HepG2 (cell line): ENCODE measurements around the gene CCT5. TPM values are rescaled to one million over a fixed set of nuclear protein-coding genes. Genes with fewer than 3 reads are reported as not detected.

Source experiments
- AKAP8 ChIP-seq: sonication (generic); formaldehyde crosslinking; IDR thresholded peaks from 2 replicates; pipeline ENCODE4 v1.5.1; 2020; ENCODE audit warnings: mild to moderate bottlenecking, missing genetic modification reagents
- ARNTL ChIP-seq: sonication (generic); formaldehyde crosslinking; IDR thresholded peaks from 2 replicates; pipeline ENCODE4 v1.4.0; 2020; ENCODE audit warnings: mild to moderate bottlenecking, missing genetic modification reagents
- DNMT1 ChIP-seq: sonication (generic); formaldehyde crosslinking; IDR thresholded peaks from 2 replicates; pipeline ENCODE4 v1.5.1; 2020; ENCODE audit warnings: mild to moderate bottlenecking, missing genetic modification reagents
- GABPB1 ChIP-seq: IDR thresholded peaks from 2 replicates; pipeline ENCODE4 v1.6.1; 2016; ENCODE audit warnings: mild to moderate bottlenecking, missing genetic modification reagents, moderate library complexity, missing compliant biosample characterization
- GMEB1 ChIP-seq: sonication (generic); formaldehyde crosslinking; IDR thresholded peaks from 2 replicates; pipeline ENCODE4 v1.5.1; 2020; ENCODE audit warnings: missing genetic modification reagents, mild to moderate bottlenecking, borderline replicate concordance
- HMG20B ChIP-seq: conservative IDR thresholded peaks from 2 replicates; pipeline ENCODE4 v1.6.1; 2016; ENCODE audit warnings: missing genetic modification reagents, missing compliant biosample characterization
- KDM1A ChIP-seq: IDR thresholded peaks from 2 replicates; pipeline ENCODE4 v1.6.1; 2016; ENCODE audit warnings: missing compliant biosample characterization
- KLF11 ChIP-seq: IDR thresholded peaks from 2 replicates; pipeline ENCODE4 v1.6.1; 2016; ENCODE audit warnings: missing compliant biosample characterization
- MAF1 ChIP-seq: sonication (generic); formaldehyde crosslinking; IDR thresholded peaks from 2 replicates; pipeline ENCODE4 v1.5.0; 2020; ENCODE audit warnings: missing genetic modification reagents, borderline replicate concordance
- NCOR1 ChIP-seq: fragments of 200-600 bp; sonication (generic); IDR thresholded peaks from 2 replicates; pipeline ENCODE4 v1.7.0; 2017; ENCODE audit warnings: antibody characterized with exemption, low read length, borderline replicate concordance
- PAX8 ChIP-seq: sonication (generic); formaldehyde crosslinking; IDR thresholded peaks from 2 replicates; pipeline ENCODE4 v1.8.0; 2022; ENCODE audit warnings: mild to moderate bottlenecking, missing genetic modification reagents, borderline replicate concordance
- TEAD2 ChIP-seq: sonication (generic); formaldehyde crosslinking; IDR thresholded peaks from 2 replicates; pipeline ENCODE4 v1.9.0; 2021; ENCODE audit warnings: missing genetic modification reagents
- TEF ChIP-seq: sonication (generic); formaldehyde crosslinking; IDR thresholded peaks from 2 replicates; pipeline ENCODE4 v1.5.0; 2020; ENCODE audit warnings: missing genetic modification reagents
- THRA ChIP-seq: sonication (generic); formaldehyde crosslinking; IDR thresholded peaks from 2 replicates; pipeline ENCODE4 v1.4.0; 2020; ENCODE audit warnings: missing genetic modification reagents, borderline replicate concordance
- YEATS4 ChIP-seq: sonication (generic); formaldehyde crosslinking; IDR thresholded peaks from 2 replicates; pipeline ENCODE4 v1.4.0; 2020; ENCODE audit warnings: missing genetic modification reagents, borderline replicate concordance
- ZNF652 ChIP-seq: IDR thresholded peaks from 2 replicates; pipeline ENCODE4 v1.6.1; 2016; ENCODE audit warnings: low read depth, borderline replicate concordance
- ZNF670 ChIP-seq: sonication (generic); formaldehyde crosslinking; IDR thresholded peaks from 2 replicates; pipeline ENCODE4 v1.8.0; 2022; ENCODE audit warnings: mild to moderate bottlenecking, missing genetic modification reagents, borderline replicate concordance
- ZNF709 ChIP-seq: sonication (generic); formaldehyde crosslinking; IDR thresholded peaks from 2 replicates; pipeline ENCODE4 v1.5.0; 2020; ENCODE audit warnings: mild to moderate bottlenecking, missing genetic modification reagents
- polyA plus RNA-seq, 8 experiments: library from polyadenylated mRNA; depleted of rRNA in 3 of 8; stranded (reverse) in 7 of 8; unstranded in 1 of 8; fragments of >200 nt; fragmentation: Illumina TruSeq in 4 of 8; extraction: Trizol in 4 of 8; gene quantifications; 2 replicates each; pipeline versions ENCODE4 v1.2.1 to v1.2.3, GENCODE V29; 2011 to 2016; ENCODE audit warnings: low read depth in 4 of 8, missing spikeins in 1 of 8, mixed read lengths in 1 of 8; ENCODE audit not compliant: insufficient read depth in 1 of 8
- total RNA-seq, 5 experiments: library from RNA; depleted of rRNA; stranded (reverse); fragments of >200 nt; fragmentation: Illumina TruSeq; extraction: Trizol; gene quantifications; 2 replicates each; pipeline ENCODE4 v1.2.3, GENCODE V29; 2016; ENCODE audit warnings: low read depth in 1 of 5
- TF ChIP-seq, protein P1 (sequence below): IDR thresholded peaks from 2 replicates; pipeline ENCODE4 v1.6.1; 2012; ENCODE audit warnings: low read length, improper control_type of control experiment
- TF ChIP-seq, protein P2 (sequence below): sonication (generic); formaldehyde crosslinking; IDR thresholded peaks from 2 replicates; pipeline ENCODE4 v1.8.0; 2022; ENCODE audit warnings: mild to moderate bottlenecking, missing genetic modification reagents, moderate library complexity

Gene CCT5
- total and polyA plus RNA-seq, 2 of the 13 experiments (the other 11 are each of a cell fraction or from before 2014, with no cell fraction given): 319 to 708 TPM

DNA sequence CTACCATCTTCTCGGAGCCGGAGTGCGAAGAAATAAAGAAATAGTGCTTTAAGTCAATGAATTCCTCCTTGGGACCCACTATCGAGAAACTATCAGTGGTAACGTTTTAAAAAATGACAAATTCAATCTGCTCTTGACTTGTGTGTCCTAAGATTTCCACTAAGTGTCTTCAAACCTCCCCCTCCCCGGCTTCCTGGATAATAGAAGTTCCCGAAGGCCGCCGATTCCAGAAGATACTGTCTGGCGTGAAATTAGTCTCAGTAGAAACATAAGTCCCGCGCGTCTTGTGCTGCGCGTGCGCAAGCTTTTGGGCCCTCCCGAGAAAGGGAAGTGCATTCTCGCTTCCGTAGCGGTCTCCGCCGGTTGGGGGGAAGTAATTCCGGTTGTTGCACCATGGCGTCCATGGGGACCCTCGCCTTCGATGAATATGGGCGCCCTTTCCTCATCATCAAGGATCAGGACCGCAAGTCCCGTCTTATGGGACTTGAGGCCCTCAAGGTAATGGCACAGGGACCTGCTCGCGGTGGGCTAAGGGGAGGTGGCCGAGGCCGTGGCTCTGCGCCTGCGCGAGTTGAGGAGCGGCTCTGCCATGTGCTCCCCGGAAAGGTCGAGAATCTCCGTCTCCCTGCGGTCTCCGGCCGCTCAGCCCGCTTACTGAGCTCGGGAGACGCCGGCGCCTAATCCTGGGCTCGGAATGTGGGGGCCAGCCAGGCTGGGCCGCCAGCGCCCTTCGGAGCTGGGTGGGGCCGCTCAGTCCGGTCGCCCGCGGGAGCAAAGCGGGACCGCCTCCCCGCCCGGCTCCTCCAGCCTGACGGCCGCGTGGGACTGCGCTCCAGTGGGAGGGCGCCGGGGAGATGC lies at the start of gene CCT5 (continued):
- TF ChIP-seq, protein P1, sequence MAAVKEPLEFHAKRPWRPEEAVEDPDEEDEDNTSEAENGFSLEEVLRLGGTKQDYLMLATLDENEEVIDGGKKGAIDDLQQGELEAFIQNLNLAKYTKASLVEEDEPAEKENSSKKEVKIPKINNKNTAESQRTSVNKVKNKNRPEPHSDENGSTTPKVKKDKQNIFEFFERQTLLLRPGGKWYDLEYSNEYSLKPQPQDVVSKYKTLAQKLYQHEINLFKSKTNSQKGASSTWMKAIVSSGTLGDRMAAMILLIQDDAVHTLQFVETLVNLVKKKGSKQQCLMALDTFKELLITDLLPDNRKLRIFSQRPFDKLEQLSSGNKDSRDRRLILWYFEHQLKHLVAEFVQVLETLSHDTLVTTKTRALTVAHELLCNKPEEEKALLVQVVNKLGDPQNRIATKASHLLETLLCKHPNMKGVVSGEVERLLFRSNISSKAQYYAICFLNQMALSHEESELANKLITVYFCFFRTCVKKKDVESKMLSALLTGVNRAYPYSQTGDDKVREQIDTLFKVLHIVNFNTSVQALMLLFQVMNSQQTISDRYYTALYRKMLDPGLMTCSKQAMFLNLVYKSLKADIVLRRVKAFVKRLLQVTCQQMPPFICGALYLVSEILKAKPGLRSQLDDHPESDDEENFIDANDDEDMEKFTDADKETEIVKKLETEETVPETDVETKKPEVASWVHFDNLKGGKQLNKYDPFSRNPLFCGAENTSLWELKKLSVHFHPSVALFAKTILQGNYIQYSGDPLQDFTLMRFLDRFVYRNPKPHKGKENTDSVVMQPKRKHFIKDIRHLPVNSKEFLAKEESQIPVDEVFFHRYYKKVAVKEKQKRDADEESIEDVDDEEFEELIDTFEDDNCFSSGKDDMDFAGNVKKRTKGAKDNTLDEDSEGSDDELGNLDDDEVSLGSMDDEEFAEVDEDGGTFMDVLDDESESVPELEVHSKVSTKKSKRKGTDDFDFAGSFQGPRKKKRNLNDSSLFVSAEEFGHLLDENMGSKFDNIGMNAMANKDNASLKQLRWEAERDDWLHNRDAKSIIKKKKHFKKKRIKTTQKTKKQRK: no peak
- TF ChIP-seq MAF1 (CRISPR knock-in tag) (0 out of 2 replicates have a peak, but pooled peaks have one; percentile 28), GABPB1 (CRISPR knock-in tag) (peak; percentile 81), ARNTL (CRISPR knock-in tag) (peak; percentile 18; the same call in 1 of the 2 replicates), ZNF709 (CRISPR knock-in tag) (peak; percentile 60; the same call in 1 of the 2 replicates), THRA (CRISPR knock-in tag) (peak; percentile 29; the same call in 1 of the 2 replicates), AKAP8 (CRISPR knock-in tag) (no peak), YEATS4 (peak; percentile 91), KLF11 (CRISPR knock-in tag) (no peak), HMG20B (CRISPR knock-in tag) (no peak), ZNF670 (CRISPR knock-in tag) (no peak), DNMT1 (no peak), NCOR1 (no peak), KDM1A (no peak), TEAD2 (no peak), TEF (CRISPR knock-in tag) (no peak), PAX8 (CRISPR knock-in tag) (no peak), ZNF652 (CRISPR knock-in tag) (no peak), GMEB1 (peak; percentile 23; the same call in 1 of the 2 replicates)
- TF ChIP-seq, protein P2, sequence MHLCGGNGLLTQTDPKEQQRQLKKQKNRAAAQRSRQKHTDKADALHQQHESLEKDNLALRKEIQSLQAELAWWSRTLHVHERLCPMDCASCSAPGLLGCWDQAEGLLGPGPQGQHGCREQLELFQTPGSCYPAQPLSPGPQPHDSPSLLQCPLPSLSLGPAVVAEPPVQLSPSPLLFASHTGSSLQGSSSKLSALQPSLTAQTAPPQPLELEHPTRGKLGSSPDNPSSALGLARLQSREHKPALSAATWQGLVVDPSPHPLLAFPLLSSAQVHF (CRISPR knock-in tag): no peak
